Measurements from ENCODE around the gene WNT4.

GRCh38 chr1:22190731-22191130 lies 47.8 kb upstream of the WNT4 start:
- TF ChIP-seq CHD4 (IDR thresholded peaks at IDR 0.05; ENCODE audit: insufficient read depth, insufficient replicate concordance, low read depth, low read length, poor library complexity, severe bottlenecking): no peak
- no peak for TF ChIP-seq SPI1 (IDR thresholded peaks at IDR 0.05; ENCODE audit: borderline replicate concordance, low read depth, low read length)
- no peak for TF ChIP-seq MNT (conservative IDR thresholded peaks at IDR 0.05)
- no peak for TF ChIP-seq GMEB1 (CRISPR knock-in tag; IDR thresholded peaks at IDR 0.05)
- no peak for TF ChIP-seq L3MBTL2 (IDR thresholded peaks at IDR 0.05)
- no peak for TF ChIP-seq POLR2AphosphoS2 (IDR thresholded peaks at IDR 0.05; ENCODE audit: low read length)
- no peak for TF ChIP-seq CTCF (IDR thresholded peaks at IDR 0.05 in 2 of 3, conservative IDR thresholded peaks at IDR 0.05 in 1 of 3; ENCODE audit: insufficient read depth in 2 of 3, low read depth in 1 of 3, low read length in 3 of 3)
- no peak for TF ChIP-seq IRF2 (CRISPR knock-in tag; IDR thresholded peaks at IDR 0.05)
- no peak for TF ChIP-seq JUNB (CRISPR knock-in tag; conservative IDR thresholded peaks at IDR 0.05)
- TF ChIP-seq SMARCC2 (IDR thresholded peaks at IDR 0.05; ENCODE audit: low read depth): no peak
